Prostate gland (tissue), 2 donors: Measurements from ENCODE around the gene DRC7. TPM values are rescaled to one million over a fixed set of nuclear protein-coding genes. Genes with fewer than 3 reads are reported as not detected.

Experiments
- DNase-seq: peaks from one replicate; pipeline ENCODE4 v3.0.0-alpha.2; 2019; ENCODE audit warnings: low spot score
- H3K27ac ChIP-seq, 2 donors: fragments of 200-600 bp; sonication (generic); 2 replicates each; pipeline ENCODE4 v1.5.1; 2017 to 2019
- H3K27me3 ChIP-seq: fragments of 200-600 bp; sonication (generic); replicated peaks from 2 replicates; pipeline ENCODE4 v1.5.1; 2019; ENCODE audit not compliant: insufficient read depth
- H3K36me3 ChIP-seq, 2 donors: fragments of 200-600 bp; sonication (generic); 1 replicate in 1 of 2; 2 replicates in 1 of 2; pipeline versions ENCODE4 v1.5.1 to v1.8.1; 2017 to 2019
- H3K4me1 ChIP-seq: fragments of 200-600 bp; sonication (generic); replicated peaks from 2 replicates; pipeline ENCODE4 v1.5.1; 2019
- H3K4me3 ChIP-seq, 2 donors: fragments of 200-600 bp; sonication (generic); 2 replicates each; pipeline ENCODE4 v1.5.1; 2017 to 2019
- H3K9me3 ChIP-seq: fragments of 200-600 bp; sonication (generic); 2 replicates; pipeline ENCODE4 v1.5.1; 2017
- CTCF ChIP-seq, 4 experiments: fragments of 200-600 bp in 2 of 4; fragments of 450-650 bp in 2 of 4; sonication (generic) in 2 of 4; IDR thresholded peaks; 1 replicate in 3 of 4; 2 replicates in 1 of 4; pipeline ENCODE4 v1.5.1; 2016 to 2019; ENCODE audit warnings: antibody characterized with exemption in 4 of 4, mild to moderate bottlenecking in 2 of 4, moderate library complexity in 2 of 4
- POLR2A ChIP-seq: fragments of 450-650 bp; IDR thresholded peaks from one replicate; pipeline ENCODE4 v1.6.1; 2016; ENCODE audit warnings: antibody characterized with exemption, mild to moderate bottlenecking
- POLR2AphosphoS5 ChIP-seq: sonication (generic); formaldehyde crosslinking; IDR thresholded peaks from one replicate; pipeline ENCODE4 v1.6.1; 2017; ENCODE audit warnings: antibody characterized with exemption
- WGBS: methylation state at CpG from one replicate; pipeline ENCODE4 v1.1.5; 2018; 5-methylcytosine and 5-hydroxymethylcytosine counted together
- intact Hi-C: fragments of 100-400 bp; cut with DNase I; formaldehyde crosslinking; loops from one replicate; pipeline ENCODE4 v1.14.2; 2022
- total RNA-seq, 2 donors: library from RNA; depleted of rRNA; stranded (reverse); fragments of >200 nt; gene quantifications; one replicate each; pipeline ENCODE4 v1.1.0, GENCODE V29; 2016

DRC7 gene
- total RNA-seq, 2 donors from 2014 or later, result 5.5 TPM; not detected in 1

GRCh38 chr16:57761301-57761700, 66.7 kb downstream of the DRC7 start:
- no peaks in the 10 kb centered on the region for H3K9me3 ChIP-seq
- no peaks in the 10 kb centered on the region for H3K36me3 ChIP-seq
- no peak overlapping the region for H3K27ac ChIP-seq
- H3K4me3 ChIP-seq, result no peak overlapping the region
- no peak for DNase-seq
- TF ChIP-seq CTCF (IDR thresholded peaks at IDR 0.05) (no peak), POLR2A (no peak), POLR2AphosphoS5 (no peak)
- intact Hi-C loops, result no loop called here
- no peaks in the 10 kb centered on the region for H3K27me3 ChIP-seq
- no peaks in the 10 kb centered on the region for H3K4me1 ChIP-seq
- WGBS, result 72% methylated on average over 9 of the region's 9 CpGs

GRCh38 chr16:57761957-57762356, 67.4 kb downstream of the DRC7 start:
- DNase-seq, result no peak
- no peak overlapping the region for H3K4me3 ChIP-seq
- H3K27me3 ChIP-seq, result no peaks in the 10 kb centered on the region
- intact Hi-C loops, result no loop called here
- H3K36me3 ChIP-seq, result no peaks in the 10 kb centered on the region
- WGBS, result 91% methylated on average over 12 of the region's 12 CpGs
- H3K4me1 ChIP-seq, result no peaks in the 10 kb centered on the region
- TF ChIP-seq POLR2A (no peak), CTCF (IDR thresholded peaks at IDR 0.05) (no peak), POLR2AphosphoS5 (no peak)
- H3K27ac ChIP-seq, result no peak overlapping the region
- no peaks in the 10 kb centered on the region for H3K9me3 ChIP-seq

GRCh38 chr16:57762365-57763040, 67.9 kb downstream of the DRC7 start:
- no peak for DNase-seq
- intact Hi-C loops, result no loop called here
- H3K4me1 ChIP-seq, result no peaks in the 10 kb centered on the region
- H3K27ac ChIP-seq, result no peak overlapping the region
- H3K9me3 ChIP-seq, result no peaks in the 10 kb centered on the region
- no peaks in the 10 kb centered on the region for H3K36me3 ChIP-seq
- TF ChIP-seq POLR2A (no peak), POLR2AphosphoS5 (no peak), CTCF (IDR thresholded peaks at IDR 0.05) (no peak)
- no peak overlapping the region for H3K4me3 ChIP-seq
- H3K27me3 ChIP-seq, result no peaks in the 10 kb centered on the region
- 78% methylated on average over 15 of the region's 15 CpGs for WGBS

- TF ChIP-seq POLR2A (no peak), CTCF (IDR thresholded peaks at IDR 0.05) (no peak), POLR2AphosphoS5 (no peak)
- Histone ChIP-seq H3K36me3 (no peaks in the 10 kb centered on the region), H3K9me3 (no peaks in the 10 kb centered on the region), H3K4me1 (no peaks in the 10 kb centered on the region), H3K27me3 (no peaks in the 10 kb centered on the region), H3K27ac (no peak overlapping the region), H3K4me3 (no peak overlapping the region)
- no peak for DNase-seq
- WGBS, result 88% methylated on average over 12 of the region's 14 CpGs
- intact Hi-C loops, result no loop called here
Observed at GRCh38 chr16:57763285-57764005, 68.8 kb downstream of the DRC7 start.

GRCh38 chr16:57764006-57764340, 69.4 kb downstream of the DRC7 start:
- no peak overlapping the region for H3K27ac ChIP-seq
- no peaks in the 10 kb centered on the region for H3K36me3 ChIP-seq
- WGBS, result 89% methylated on average over 9 of the region's 9 CpGs

More at GRCh38 chr16:57764006-57764340, 69.4 kb downstream of the DRC7 start:
- intact Hi-C loops, result no loop called here
- no peak overlapping the region for H3K4me3 ChIP-seq
- no peak for DNase-seq
- H3K9me3 ChIP-seq, result no peaks in the 10 kb centered on the region
- no peak for TF ChIP-seq POLR2A
- no peak for TF ChIP-seq POLR2AphosphoS5
- H3K27me3 ChIP-seq, result no peaks in the 10 kb centered on the region
- no peaks in the 10 kb centered on the region for H3K4me1 ChIP-seq
